WTC11 (cell line): ENCODE results near the gene SBSN. TPM values are rescaled to one million over a fixed set of nuclear protein-coding genes. Genes with fewer than 3 reads are reported as not detected.
A peak's percentile ranks its signal among the peaks of the same experiment; 100 is the strongest.

ENCODE experiments used
- ATF1 ChIP-seq: sonication (generic); formaldehyde crosslinking; IDR thresholded peaks from 2 replicates; pipeline ENCODE4 v1.8.1; 2023; ENCODE audit warnings: mild to moderate bottlenecking, moderate library complexity, missing genetic modification reagents
- CBFB ChIP-seq: sonication (generic); formaldehyde crosslinking; IDR thresholded peaks from 2 replicates; pipeline ENCODE4 v1.8.1; 2022; ENCODE audit warnings: mild to moderate bottlenecking, low read depth, missing genetic modification reagents
- ESRRA ChIP-seq: sonication (generic); formaldehyde crosslinking; IDR thresholded peaks from 2 replicates; pipeline ENCODE4 v1.8.1; 2022; ENCODE audit warnings: mild to moderate bottlenecking, missing genetic modification reagents, borderline replicate concordance
- ETV6 ChIP-seq: sonication (generic); formaldehyde crosslinking; IDR thresholded peaks from 2 replicates; pipeline ENCODE4 v1.8.1; 2022; ENCODE audit warnings: mild to moderate bottlenecking, missing genetic modification reagents
- GRHL2 ChIP-seq: fragments of 250-450 bp; sonication (Bioruptor Pico); IDR thresholded peaks from 2 replicates; pipeline ENCODE4 v1.8.0; 2022; ENCODE audit warnings: mild to moderate bottlenecking, moderate library complexity; ENCODE audit not compliant: insufficient replicate concordance, severe bottlenecking
- IRF1 ChIP-seq: sonication (generic); formaldehyde crosslinking; IDR thresholded peaks from 2 replicates; pipeline ENCODE4 v1.8.0; 2023; ENCODE audit warnings: missing genetic modification reagents
- MAX ChIP-seq: sonication (generic); formaldehyde crosslinking; IDR thresholded peaks from 2 replicates; pipeline ENCODE4 v1.8.0; 2022; ENCODE audit warnings: mild to moderate bottlenecking, missing genetic modification reagents
- NFE2L1 ChIP-seq: sonication (generic); formaldehyde crosslinking; IDR thresholded peaks from 2 replicates; pipeline ENCODE4 v1.8.1; 2023; ENCODE audit warnings: missing genetic modification reagents
- NR3C1 ChIP-seq: sonication (generic); formaldehyde crosslinking; conservative IDR thresholded peaks from 2 replicates; pipeline ENCODE4 v1.8.1; 2023; ENCODE audit warnings: low read depth, mild to moderate bottlenecking, missing genetic modification reagents
- STAT6 ChIP-seq: sonication (generic); formaldehyde crosslinking; conservative IDR thresholded peaks from 2 replicates; pipeline ENCODE4 v1.8.1; 2023; ENCODE audit warnings: mild to moderate bottlenecking, low read depth, missing genetic modification reagents, moderate library complexity
- TEAD1 ChIP-seq: sonication (generic); formaldehyde crosslinking; IDR thresholded peaks from 2 replicates; pipeline ENCODE4 v1.8.0; 2022; ENCODE audit warnings: mild to moderate bottlenecking, missing genetic modification reagents
- TP53 ChIP-seq: sonication (generic); formaldehyde crosslinking; IDR thresholded peaks from 2 replicates; pipeline ENCODE4 v1.8.1; 2023; ENCODE audit warnings: mild to moderate bottlenecking, missing genetic modification reagents
- ZNF263 ChIP-seq: sonication (generic); formaldehyde crosslinking; IDR thresholded peaks from 2 replicates; pipeline ENCODE4 v1.8.1; 2022; ENCODE audit warnings: low read depth, mild to moderate bottlenecking, moderate library complexity, missing genetic modification reagents
- ZNF423 ChIP-seq: fragments of 250-450 bp; sonication (Bioruptor Pico); IDR thresholded peaks from 2 replicates; pipeline ENCODE4 v2.1.2; 2022; ENCODE audit warnings: mild to moderate bottlenecking, moderate library complexity
- total RNA-seq: library from RNA; stranded (reverse); gene quantifications from 3 replicates; pipeline ENCODE4 v1.2.3, GENCODE V29; 2021
- TF ChIP-seq, protein P1 (sequence below): fragments of 250-450 bp; sonication (Bioruptor Pico); IDR thresholded peaks from 2 replicates; pipeline ENCODE4 v1.8.0; 2021; ENCODE audit warnings: mild to moderate bottlenecking
- TF ChIP-seq, protein P2 (sequence below): sonication (generic); formaldehyde crosslinking; IDR thresholded peaks from 2 replicates; pipeline ENCODE4 v1.8.0; 2023; ENCODE audit warnings: missing genetic modification reagents, mild to moderate bottlenecking, borderline replicate concordance
- TF ChIP-seq, protein P3 (sequence below): sonication (generic); formaldehyde crosslinking; IDR thresholded peaks from 2 replicates; pipeline ENCODE4 v1.8.1; 2023; ENCODE audit warnings: mild to moderate bottlenecking, missing genetic modification reagents, borderline replicate concordance
- TF ChIP-seq, protein P4 (sequence below): sonication (generic); formaldehyde crosslinking; IDR thresholded peaks from 2 replicates; pipeline ENCODE4 v1.8.0; 2023; ENCODE audit warnings: mild to moderate bottlenecking, missing genetic modification reagents
- TF ChIP-seq, protein P5 (sequence below): sonication (generic); formaldehyde crosslinking; IDR thresholded peaks from 2 replicates; pipeline ENCODE4 v1.8.1; 2023; ENCODE audit warnings: mild to moderate bottlenecking, missing genetic modification reagents, moderate library complexity

Gene SBSN
- total RNA-seq, 1 experiment from 2014 or later = 0.15 TPM

DNA sequence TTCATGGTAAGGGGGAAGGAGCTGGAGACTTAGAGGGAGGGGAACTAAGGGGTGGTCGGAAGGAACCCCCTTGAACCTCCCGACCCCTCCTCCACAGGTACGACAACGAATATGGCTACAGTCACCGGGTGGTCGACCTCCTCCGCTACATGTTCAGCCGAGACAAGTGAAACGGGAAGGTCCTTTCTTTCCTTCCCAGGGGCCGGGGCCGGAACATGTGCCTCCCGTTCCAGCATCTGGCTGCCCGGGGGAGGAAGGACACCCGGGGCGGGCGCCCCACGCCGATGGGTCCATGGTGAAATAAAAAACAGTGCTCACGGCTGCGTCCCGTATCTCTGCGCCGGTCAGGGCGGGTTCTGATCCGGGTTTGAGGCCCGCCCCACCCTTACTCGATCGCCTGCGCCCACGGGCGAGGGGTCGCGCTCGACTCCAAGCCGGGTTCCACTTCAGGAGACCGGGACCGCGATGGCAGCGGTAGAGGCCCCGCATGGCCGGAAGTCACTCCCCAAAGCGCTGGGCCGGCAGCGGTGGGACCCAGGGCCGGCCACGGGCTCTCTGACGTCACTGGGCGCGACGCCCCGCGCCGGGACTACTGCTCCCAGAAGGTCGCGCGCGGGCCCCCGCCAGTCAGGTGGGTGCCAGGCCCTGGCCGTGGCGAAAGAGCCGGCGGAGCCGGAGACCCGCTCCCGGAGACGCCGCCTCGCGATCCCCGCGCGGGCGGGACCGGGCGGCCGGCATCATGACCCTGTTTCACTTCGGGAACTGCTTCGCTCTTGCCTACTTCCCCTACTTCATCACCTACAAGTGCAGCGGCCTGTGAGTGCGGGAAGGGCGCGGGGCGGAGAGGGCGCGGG, 17.1 kb upstream of the SBSN start, which contains the start of gene TMEM147 (continued):
- TF ChIP-seq, protein P1, sequence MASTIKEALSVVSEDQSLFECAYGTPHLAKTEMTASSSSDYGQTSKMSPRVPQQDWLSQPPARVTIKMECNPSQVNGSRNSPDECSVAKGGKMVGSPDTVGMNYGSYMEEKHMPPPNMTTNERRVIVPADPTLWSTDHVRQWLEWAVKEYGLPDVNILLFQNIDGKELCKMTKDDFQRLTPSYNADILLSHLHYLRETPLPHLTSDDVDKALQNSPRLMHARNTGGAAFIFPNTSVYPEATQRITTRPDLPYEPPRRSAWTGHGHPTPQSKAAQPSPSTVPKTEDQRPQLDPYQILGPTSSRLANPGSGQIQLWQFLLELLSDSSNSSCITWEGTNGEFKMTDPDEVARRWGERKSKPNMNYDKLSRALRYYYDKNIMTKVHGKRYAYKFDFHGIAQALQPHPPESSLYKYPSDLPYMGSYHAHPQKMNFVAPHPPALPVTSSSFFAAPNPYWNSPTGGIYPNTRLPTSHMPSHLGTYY (CRISPR knock-in tag) = no peak
- TF ChIP-seq, protein P2, sequence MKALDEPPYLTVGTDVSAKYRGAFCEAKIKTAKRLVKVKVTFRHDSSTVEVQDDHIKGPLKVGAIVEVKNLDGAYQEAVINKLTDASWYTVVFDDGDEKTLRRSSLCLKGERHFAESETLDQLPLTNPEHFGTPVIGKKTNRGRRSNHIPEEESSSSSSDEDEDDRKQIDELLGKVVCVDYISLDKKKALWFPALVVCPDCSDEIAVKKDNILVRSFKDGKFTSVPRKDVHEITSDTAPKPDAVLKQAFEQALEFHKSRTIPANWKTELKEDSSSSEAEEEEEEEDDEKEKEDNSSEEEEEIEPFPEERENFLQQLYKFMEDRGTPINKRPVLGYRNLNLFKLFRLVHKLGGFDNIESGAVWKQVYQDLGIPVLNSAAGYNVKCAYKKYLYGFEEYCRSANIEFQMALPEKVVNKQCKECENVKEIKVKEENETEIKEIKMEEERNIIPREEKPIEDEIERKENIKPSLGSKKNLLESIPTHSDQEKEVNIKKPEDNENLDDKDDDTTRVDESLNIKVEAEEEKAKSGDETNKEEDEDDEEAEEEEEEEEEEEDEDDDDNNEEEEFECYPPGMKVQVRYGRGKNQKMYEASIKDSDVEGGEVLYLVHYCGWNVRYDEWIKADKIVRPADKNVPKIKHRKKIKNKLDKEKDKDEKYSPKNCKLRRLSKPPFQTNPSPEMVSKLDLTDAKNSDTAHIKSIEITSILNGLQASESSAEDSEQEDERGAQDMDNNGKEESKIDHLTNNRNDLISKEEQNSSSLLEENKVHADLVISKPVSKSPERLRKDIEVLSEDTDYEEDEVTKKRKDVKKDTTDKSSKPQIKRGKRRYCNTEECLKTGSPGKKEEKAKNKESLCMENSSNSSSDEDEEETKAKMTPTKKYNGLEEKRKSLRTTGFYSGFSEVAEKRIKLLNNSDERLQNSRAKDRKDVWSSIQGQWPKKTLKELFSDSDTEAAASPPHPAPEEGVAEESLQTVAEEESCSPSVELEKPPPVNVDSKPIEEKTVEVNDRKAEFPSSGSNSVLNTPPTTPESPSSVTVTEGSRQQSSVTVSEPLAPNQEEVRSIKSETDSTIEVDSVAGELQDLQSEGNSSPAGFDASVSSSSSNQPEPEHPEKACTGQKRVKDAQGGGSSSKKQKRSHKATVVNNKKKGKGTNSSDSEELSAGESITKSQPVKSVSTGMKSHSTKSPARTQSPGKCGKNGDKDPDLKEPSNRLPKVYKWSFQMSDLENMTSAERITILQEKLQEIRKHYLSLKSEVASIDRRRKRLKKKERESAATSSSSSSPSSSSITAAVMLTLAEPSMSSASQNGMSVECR (CRISPR knock-in tag) = peak; percentile 88; the same call in 1 of the 2 replicates
- 0 out of 2 replicates have a peak, but pooled peaks have one; percentile 30 for TF ChIP-seq CBFB (CRISPR knock-in tag)
- peak; percentile 75; the same call in 1 of the 2 replicates for TF ChIP-seq TEAD1
- no peak for TF ChIP-seq ZNF263 (CRISPR knock-in tag)
- TF ChIP-seq ATF1 (CRISPR knock-in tag) = peak; percentile 51; the same call in 1 of the 2 replicates
- TF ChIP-seq STAT6 (CRISPR knock-in tag) = 0 out of 2 replicates have a peak, but pooled peaks have one; percentile 26
- TF ChIP-seq TP53 (CRISPR knock-in tag) = peak; percentile 68
- TF ChIP-seq MAX (CRISPR knock-in tag) = peak; percentile 97
- peak; percentile 50 for TF ChIP-seq ZNF423 (CRISPR knock-in tag)
- peak; percentile 51; the same call in 1 of the 2 replicates for TF ChIP-seq ESRRA (CRISPR knock-in tag)
- TF ChIP-seq, protein P3, sequence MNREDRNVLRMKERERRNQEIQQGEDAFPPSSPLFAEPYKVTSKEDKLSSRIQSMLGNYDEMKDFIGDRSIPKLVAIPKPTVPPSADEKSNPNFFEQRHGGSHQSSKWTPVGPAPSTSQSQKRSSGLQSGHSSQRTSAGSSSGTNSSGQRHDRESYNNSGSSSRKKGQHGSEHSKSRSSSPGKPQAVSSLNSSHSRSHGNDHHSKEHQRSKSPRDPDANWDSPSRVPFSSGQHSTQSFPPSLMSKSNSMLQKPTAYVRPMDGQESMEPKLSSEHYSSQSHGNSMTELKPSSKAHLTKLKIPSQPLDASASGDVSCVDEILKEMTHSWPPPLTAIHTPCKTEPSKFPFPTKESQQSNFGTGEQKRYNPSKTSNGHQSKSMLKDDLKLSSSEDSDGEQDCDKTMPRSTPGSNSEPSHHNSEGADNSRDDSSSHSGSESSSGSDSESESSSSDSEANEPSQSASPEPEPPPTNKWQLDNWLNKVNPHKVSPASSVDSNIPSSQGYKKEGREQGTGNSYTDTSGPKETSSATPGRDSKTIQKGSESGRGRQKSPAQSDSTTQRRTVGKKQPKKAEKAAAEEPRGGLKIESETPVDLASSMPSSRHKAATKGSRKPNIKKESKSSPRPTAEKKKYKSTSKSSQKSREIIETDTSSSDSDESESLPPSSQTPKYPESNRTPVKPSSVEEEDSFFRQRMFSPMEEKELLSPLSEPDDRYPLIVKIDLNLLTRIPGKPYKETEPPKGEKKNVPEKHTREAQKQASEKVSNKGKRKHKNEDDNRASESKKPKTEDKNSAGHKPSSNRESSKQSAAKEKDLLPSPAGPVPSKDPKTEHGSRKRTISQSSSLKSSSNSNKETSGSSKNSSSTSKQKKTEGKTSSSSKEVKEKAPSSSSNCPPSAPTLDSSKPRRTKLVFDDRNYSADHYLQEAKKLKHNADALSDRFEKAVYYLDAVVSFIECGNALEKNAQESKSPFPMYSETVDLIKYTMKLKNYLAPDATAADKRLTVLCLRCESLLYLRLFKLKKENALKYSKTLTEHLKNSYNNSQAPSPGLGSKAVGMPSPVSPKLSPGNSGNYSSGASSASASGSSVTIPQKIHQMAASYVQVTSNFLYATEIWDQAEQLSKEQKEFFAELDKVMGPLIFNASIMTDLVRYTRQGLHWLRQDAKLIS (CRISPR knock-in tag) = no peak
- TF ChIP-seq NR3C1 (CRISPR knock-in tag) = 0 out of 2 replicates have a peak, but pooled peaks have one; percentile 60
- peak; percentile 49; the same call in 1 of the 2 replicates for TF ChIP-seq IRF1
- no peak for TF ChIP-seq GRHL2 (CRISPR knock-in tag)
- peak; percentile 27; the same call in 1 of the 2 replicates for TF ChIP-seq NFE2L1
- TF ChIP-seq, protein P4, sequence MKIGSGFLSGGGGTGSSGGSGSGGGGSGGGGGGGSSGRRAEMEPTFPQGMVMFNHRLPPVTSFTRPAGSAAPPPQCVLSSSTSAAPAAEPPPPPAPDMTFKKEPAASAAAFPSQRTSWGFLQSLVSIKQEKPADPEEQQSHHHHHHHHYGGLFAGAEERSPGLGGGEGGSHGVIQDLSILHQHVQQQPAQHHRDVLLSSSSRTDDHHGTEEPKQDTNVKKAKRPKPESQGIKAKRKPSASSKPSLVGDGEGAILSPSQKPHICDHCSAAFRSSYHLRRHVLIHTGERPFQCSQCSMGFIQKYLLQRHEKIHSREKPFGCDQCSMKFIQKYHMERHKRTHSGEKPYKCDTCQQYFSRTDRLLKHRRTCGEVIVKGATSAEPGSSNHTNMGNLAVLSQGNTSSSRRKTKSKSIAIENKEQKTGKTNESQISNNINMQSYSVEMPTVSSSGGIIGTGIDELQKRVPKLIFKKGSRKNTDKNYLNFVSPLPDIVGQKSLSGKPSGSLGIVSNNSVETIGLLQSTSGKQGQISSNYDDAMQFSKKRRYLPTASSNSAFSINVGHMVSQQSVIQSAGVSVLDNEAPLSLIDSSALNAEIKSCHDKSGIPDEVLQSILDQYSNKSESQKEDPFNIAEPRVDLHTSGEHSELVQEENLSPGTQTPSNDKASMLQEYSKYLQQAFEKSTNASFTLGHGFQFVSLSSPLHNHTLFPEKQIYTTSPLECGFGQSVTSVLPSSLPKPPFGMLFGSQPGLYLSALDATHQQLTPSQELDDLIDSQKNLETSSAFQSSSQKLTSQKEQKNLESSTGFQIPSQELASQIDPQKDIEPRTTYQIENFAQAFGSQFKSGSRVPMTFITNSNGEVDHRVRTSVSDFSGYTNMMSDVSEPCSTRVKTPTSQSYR (CRISPR knock-in tag) = no peak
- peak; percentile 69; the same call in 1 of the 2 replicates for TF ChIP-seq ETV6 (CRISPR knock-in tag)
- TF ChIP-seq, protein P5, sequence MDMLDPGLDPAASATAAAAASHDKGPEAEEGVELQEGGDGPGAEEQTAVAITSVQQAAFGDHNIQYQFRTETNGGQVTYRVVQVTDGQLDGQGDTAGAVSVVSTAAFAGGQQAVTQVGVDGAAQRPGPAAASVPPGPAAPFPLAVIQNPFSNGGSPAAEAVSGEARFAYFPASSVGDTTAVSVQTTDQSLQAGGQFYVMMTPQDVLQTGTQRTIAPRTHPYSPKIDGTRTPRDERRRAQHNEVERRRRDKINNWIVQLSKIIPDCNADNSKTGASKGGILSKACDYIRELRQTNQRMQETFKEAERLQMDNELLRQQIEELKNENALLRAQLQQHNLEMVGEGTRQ (CRISPR knock-in tag) = peak; percentile 92
